DND-41 (cell line): ENCODE results near the gene CFL1.

Experiments used
- ATAC-seq: fragments of 200-7000 bp; cut with Tn5 transposase; 3 replicates; pipeline ENCODE4 v1.9.1; 2021; ENCODE audit warnings: low read depth; ENCODE audit not compliant: insufficient read depth
- DNase-seq: peaks from one replicate; pipeline ENCODE4 v3.0.0-alpha.2; 2020
- H2AFZ ChIP-seq: 2 replicates; pipeline ENCODE4 v1.6.0; 2012; ENCODE audit warnings: low read depth, low read length
- H3K27ac ChIP-seq: 2 replicates; pipeline ENCODE4 v1.5.1; 2012; ENCODE audit warnings: low read length, inconsistent platforms
- H3K27me3 ChIP-seq: fragments of 200-600 bp; sonication (generic); 2 replicates; pipeline ENCODE4 v1.6.0; 2012; ENCODE audit warnings: low read length, mild to moderate bottlenecking, inconsistent platforms; ENCODE audit not compliant: insufficient read depth, poor library complexity
- H3K36me3 ChIP-seq: 2 replicates; pipeline ENCODE4 v1.5.1; 2012; ENCODE audit warnings: low read length, inconsistent platforms; ENCODE audit not compliant: insufficient read depth
- H3K4me1 ChIP-seq: 2 replicates; pipeline ENCODE4 v1.5.1; 2012; ENCODE audit warnings: mild to moderate bottlenecking, low read length; ENCODE audit not compliant: insufficient read depth
- H3K4me2 ChIP-seq: 2 replicates; pipeline ENCODE4 v1.6.0; 2012; ENCODE audit warnings: mild to moderate bottlenecking, moderate library complexity, low read length, inconsistent platforms; ENCODE audit not compliant: insufficient read depth
- H3K4me3 ChIP-seq, 2 experiments: fragments of 200-600 bp in 1 of 2; shearing (Covaris generic) in 1 of 2; 2 replicates each; pipeline ENCODE4 v1.5.1; 2012 to 2016; ENCODE audit warnings: inconsistent platforms in 2 of 2, low read length in 2 of 2, mild to moderate bottlenecking in 2 of 2, low read depth in 1 of 2, moderate library complexity in 1 of 2
- H3K79me2 ChIP-seq: 2 replicates; pipeline ENCODE4 v1.6.0; 2012; ENCODE audit warnings: low read length, inconsistent platforms; ENCODE audit not compliant: insufficient read depth
- H3K9ac ChIP-seq: 2 replicates; pipeline ENCODE4 v1.6.0; 2012; ENCODE audit warnings: low read depth, mild to moderate bottlenecking, inconsistent platforms, low read length, moderate library complexity
- H3K9me3 ChIP-seq: 2 replicates; pipeline ENCODE4 v1.5.1; 2012; ENCODE audit warnings: low read length, moderate library complexity, mild to moderate bottlenecking, inconsistent platforms; ENCODE audit not compliant: insufficient read depth, severe bottlenecking
- H4K20me1 ChIP-seq: 2 replicates; pipeline ENCODE4 v1.6.0; 2012; ENCODE audit warnings: low read length; ENCODE audit not compliant: insufficient read depth
- CTCF ChIP-seq: IDR thresholded peaks from 2 replicates; pipeline ENCODE4 v1.5.1; 2012; ENCODE audit warnings: borderline replicate concordance, low read length, moderate library complexity, mild to moderate bottlenecking; ENCODE audit not compliant: poor library complexity, severe bottlenecking; ENCODE audit errors: extremely low read depth
- EZH2 ChIP-seq: IDR thresholded peaks from 3 replicates; pipeline ENCODE4 v1.6.1; 2012; ENCODE audit warnings: borderline replicate concordance, low read depth, mild to moderate bottlenecking, moderate library complexity, low read length, inconsistent platforms; ENCODE audit not compliant: severe bottlenecking

Gene CFL1

GRCh38 chr11:65890324-65891218 lies 32.6 kb upstream of the CFL1 start, which contains the start of gene CCDC85B:
CCDC85B (plus strand) TSS chr11:65890673; CDS start chr11:65890784, 111 bp downstream.
- TF ChIP-seq CTCF, result no peak
- TF ChIP-seq EZH2, result no peak
- DNase-seq (peak; percentile 98), ATAC-seq (peak; percentile 74)
- peak within 1 kb of the TSS; percentile 96 for H3K4me2 ChIP-seq
- peak within 1 kb of the TSS; percentile 88 for H2AFZ ChIP-seq
- H3K9me3 ChIP-seq, result no peaks in the 10 kb centered on the region
- peak within 1 kb of the TSS; percentile 81 for H3K27ac ChIP-seq
- H4K20me1 ChIP-seq, result peaks cover 22% of the 10 kb centered on the region; the same call in 1 of the 2 replicates
- H3K4me1 ChIP-seq, result peaks cover 66% of the 10 kb centered on the region
- H3K36me3 ChIP-seq, result peaks cover 21% of the 10 kb centered on the region
- peak within 1 kb of the TSS; percentile 75 for H3K9ac ChIP-seq
- peak within 1 kb of the TSS; percentile 51 to 71 for H3K4me3 ChIP-seq
- peaks cover 31% of the 10 kb centered on the region for H3K79me2 ChIP-seq
- no peaks in the 10 kb centered on the region for H3K27me3 ChIP-seq

- Histone ChIP-seq H3K27me3 (no peaks in the 10 kb centered on the region), H3K9ac (peak within 1 kb of the TSS; percentile 75), H3K36me3 (peaks cover 44% of the 10 kb centered on the region), H3K27ac (peak within 1 kb of the TSS; percentile 85), H3K4me1 (peaks cover 81% of the 10 kb centered on the region), H4K20me1 (peaks cover 32% of the 10 kb centered on the region), H3K4me3 (peak within 1 kb of the TSS; percentile 42 to 71), H3K9me3 (no peaks in the 10 kb centered on the region), H3K4me2 (peak within 1 kb of the TSS; percentile 96), H3K79me2 (peaks cover 34% of the 10 kb centered on the region), H2AFZ (peak within 1 kb of the TSS; percentile 95)
- peak; percentile 98 for DNase-seq
- peak; percentile 74 for ATAC-seq
- TF ChIP-seq CTCF (peak; percentile 86), EZH2 (no peak)
Measured at GRCh38 chr11:65888163-65888814, 30.3 kb upstream of the CFL1 start, which contains the start of gene FIBP. FIBP (minus strand) TSS chr11:65888471; CDS start chr11:65888418, 53 bp downstream.

GRCh38 chr11:65887723-65888162 lies 29.8 kb upstream of the CFL1 start:
- no peak for ATAC-seq
- TF ChIP-seq EZH2 (no peak), CTCF (no peak)
- no peaks in the 10 kb centered on the region for H3K9me3 ChIP-seq
- H3K4me2 ChIP-seq, result peak overlapping the region; percentile 96
- H3K4me3 ChIP-seq, result peak overlapping the region; percentile 42 to 71
- H3K27me3 ChIP-seq, result no peaks in the 10 kb centered on the region
- H3K9ac ChIP-seq, result peak overlapping the region; percentile 75
- peaks cover 49% of the 10 kb centered on the region for H3K36me3 ChIP-seq
- DNase-seq, result peak; percentile 32
- peaks cover 34% of the 10 kb centered on the region for H3K79me2 ChIP-seq
- peaks cover 77% of the 10 kb centered on the region for H3K4me1 ChIP-seq
- peaks cover 30% of the 10 kb centered on the region for H4K20me1 ChIP-seq
- H2AFZ ChIP-seq, result peak overlapping the region; percentile 95
- H3K27ac ChIP-seq, result peak overlapping the region; percentile 83
